Glutamatergic neuron (in vitro differentiated cells): ENCODE results near the gene R3HDM4. TPM values are rescaled to one million over a fixed set of nuclear protein-coding genes. Genes with fewer than 3 reads are reported as not detected.

Source experiments
- DNase-seq: peaks from one replicate; pipeline ENCODE4 v3.0.0; 2022
- H3K27ac Mint-ChIP-seq: one replicate; pipeline ENCODE4 v1.8.0; 2020; ENCODE audit warnings: mild to moderate bottlenecking, mixed read lengths, inconsistent platforms; ENCODE audit not compliant: unreplicated experiment
- H3K27me3 Mint-ChIP-seq: one replicate; pipeline ENCODE4 v1.8.0; 2020; ENCODE audit warnings: mild to moderate bottlenecking, moderate library complexity, mixed read lengths, inconsistent platforms; ENCODE audit not compliant: unreplicated experiment
- H3K36me3 Mint-ChIP-seq: one replicate; pipeline ENCODE4 v1.8.0; 2020; ENCODE audit warnings: mild to moderate bottlenecking, mixed read lengths, inconsistent platforms; ENCODE audit not compliant: unreplicated experiment
- H3K4me1 Mint-ChIP-seq: one replicate; pipeline ENCODE4 v1.8.0; 2020; ENCODE audit warnings: mild to moderate bottlenecking, low read depth, mixed read lengths, inconsistent platforms; ENCODE audit not compliant: unreplicated experiment
- H3K4me3 Mint-ChIP-seq: one replicate; pipeline ENCODE4 v1.8.0; 2020; ENCODE audit warnings: mild to moderate bottlenecking, mixed read lengths, inconsistent platforms; ENCODE audit not compliant: unreplicated experiment
- H3K9me3 Mint-ChIP-seq: one replicate; pipeline ENCODE4 v1.8.0; 2020; ENCODE audit warnings: mild to moderate bottlenecking, moderate library complexity, mixed read lengths, inconsistent platforms; ENCODE audit not compliant: unreplicated experiment
- CTCF ChIP-seq: fragments of 200-600 bp; sonication (generic); IDR thresholded peaks from one replicate; pipeline ENCODE4 v1.5.0; 2021; ENCODE audit not compliant: partially characterized antibody, unreplicated experiment
- total RNA-seq: library from RNA; stranded (reverse); fragmentation: NEBNext Ultra II Directional; extraction: Animal tissue kit (Norgen Biotek cat#: 25700); gene quantifications from one replicate; pipeline ENCODE4 v1.2.1, GENCODE V29; 2021; ENCODE audit not compliant: unreplicated experiment

The R3HDM4 gene
- total RNA-seq, 1 donor from 2014 or later: 61.9 TPM

GRCh38 chr19:898663-899062 is 14.4 kb downstream of the R3HDM4 start:
- Mint-ChIP-seq H3K27ac (peak overlapping the region; percentile 82), H3K9me3 (peaks cover 12% of the 10 kb centered on the region), H3K4me3 (peak overlapping the region; percentile 69), H3K4me1 (peaks cover 8% of the 10 kb centered on the region), H3K27me3 (peaks cover 13% of the 10 kb centered on the region), H3K36me3 (no peaks in the 10 kb centered on the region)
- DNase-seq: peak; percentile 88
- no peak for TF ChIP-seq CTCF

GRCh38 chr19:897442-898039 is 15.5 kb downstream of the R3HDM4 start:
- Mint-ChIP-seq H3K27me3 (peaks cover 20% of the 10 kb centered on the region), H3K27ac (no peak overlapping the region), H3K4me1 (peaks cover 7% of the 10 kb centered on the region), H3K4me3 (no peak overlapping the region), H3K9me3 (peaks cover 15% of the 10 kb centered on the region), H3K36me3 (no peaks in the 10 kb centered on the region)
- peak; percentile 48 for TF ChIP-seq CTCF
- DNase-seq: peak; percentile 58

GRCh38 chr19:896999-897398 is 16.0 kb downstream of the R3HDM4 start:
- Mint-ChIP-seq H3K27ac (no peak overlapping the region), H3K36me3 (no peaks in the 10 kb centered on the region), H3K27me3 (peaks cover 20% of the 10 kb centered on the region), H3K9me3 (peaks cover 19% of the 10 kb centered on the region), H3K4me1 (peaks cover 6% of the 10 kb centered on the region), H3K4me3 (no peak overlapping the region)
- TF ChIP-seq CTCF: no peak
- no peak for DNase-seq

- TF ChIP-seq CTCF: no peak
- peaks cover 6% of the 10 kb centered on the region for H3K4me1 Mint-ChIP-seq
- no peaks in the 10 kb centered on the region for H3K36me3 Mint-ChIP-seq
- H3K27ac Mint-ChIP-seq: no peak overlapping the region
- peaks cover 20% of the 10 kb centered on the region for H3K27me3 Mint-ChIP-seq
- no peak overlapping the region for H3K4me3 Mint-ChIP-seq
- DNase-seq: no peak
- H3K9me3 Mint-ChIP-seq: peaks cover 19% of the 10 kb centered on the region
Measured at GRCh38 chr19:896434-896833, 16.6 kb downstream of the R3HDM4 start.

- peak within 1 kb of the TSS; percentile 90 for H3K4me3 Mint-ChIP-seq
- no peaks in the 10 kb centered on the region for H3K36me3 Mint-ChIP-seq
- H3K4me1 Mint-ChIP-seq: peaks cover 3% of the 10 kb centered on the region
- H3K9me3 Mint-ChIP-seq: peaks cover 19% of the 10 kb centered on the region
- H3K27ac Mint-ChIP-seq: peak within 1 kb of the TSS; percentile 99
- peaks cover 15% of the 10 kb centered on the region for H3K27me3 Mint-ChIP-seq
- DNase-seq: peak; percentile 89
- TF ChIP-seq CTCF: no peak
Measured at GRCh38 chr19:892894-893689, 19.9 kb downstream of the R3HDM4 start, which contains the start of the genes MED16 and RNU6-9. Gene MED16 (minus strand): TSS chr19:893187. CDS start chr19:891131, 2,056 bp downstream. Gene RNU6-9 (plus strand): TSS chr19:893484.
